Activated CD8-positive, alpha-beta T cell treated with anti-CD3 and anti-CD28 coated beads for 36 hours (primary cell): ENCODE results near the gene FABP6. TPM values are rescaled to one million over a fixed set of nuclear protein-coding genes. Genes with fewer than 3 reads are reported as not detected.
A peak's percentile ranks its signal among the peaks of the same experiment; 100 is the strongest.

Experiments
- ATAC-seq: fragments of 200-7000 bp; cut with Tn5 transposase; one replicate; pipeline ENCODE4 v1.10.0; 2021; ENCODE audit warnings: mild to moderate bottlenecking, moderate library complexity
- CTCF ChIA-PET: fragments of 350-600 bp; sonication (Branson Sonifier 250); formaldehyde crosslinking; loops from one replicate; lab custom pipeline; 2021; ENCODE audit warnings: antibody characterized with exemption; lab: Charles Lee
- POLR2A ChIA-PET: fragments of 350-600 bp; sonication (Branson Sonifier 250); formaldehyde crosslinking; loops from one replicate; lab custom pipeline; 2021; ENCODE audit warnings: antibody characterized with exemption; lab: Charles Lee
- DNase-seq: peaks from one replicate; pipeline ENCODE4 v3.0.0-alpha.2; 2020
- H3K27ac Mint-ChIP-seq: one replicate; pipeline ENCODE4 v1.8.0; 2021; ENCODE audit warnings: mild to moderate bottlenecking, mixed read lengths
- H3K27me3 Mint-ChIP-seq: one replicate; pipeline ENCODE4 v1.8.0; 2021; ENCODE audit warnings: mixed read lengths
- H3K36me3 Mint-ChIP-seq: one replicate; pipeline ENCODE4 v1.8.0; 2021; ENCODE audit warnings: low read depth, mixed read lengths
- H3K4me1 Mint-ChIP-seq: one replicate; pipeline ENCODE4 v1.8.0; 2021; ENCODE audit warnings: low read depth, mixed read lengths
- H3K4me3 Mint-ChIP-seq: one replicate; pipeline ENCODE4 v1.8.0; 2021; ENCODE audit warnings: mild to moderate bottlenecking, moderate library complexity, mixed read lengths
- H3K9me3 Mint-ChIP-seq: one replicate; pipeline ENCODE4 v1.8.0; 2021; ENCODE audit warnings: mixed read lengths
- CTCF ChIP-seq: fragments of 200-600 bp; IDR thresholded peaks from one replicate; pipeline ENCODE4 v1.8.0; 2022; ENCODE audit warnings: antibody characterized with exemption, mild to moderate bottlenecking
- intact Hi-C: fragments of 100-400 bp; cut with micrococcal nuclease; formaldehyde crosslinking; loops from one replicate; pipeline ENCODE4 v1.10.0; 2022
- total RNA-seq, 2 experiments: library from RNA; stranded (reverse); gene quantifications; one replicate each; pipeline ENCODE4 v1.2.3, GENCODE V29; 2021

The FABP6 gene
- total RNA-seq, 2 experiments from 2014 or later: not detected

- ChIA-PET POLR2A (no interaction called here), CTCF (no interaction called here)
- ATAC-seq: no peak
- H3K4me1 Mint-ChIP-seq: no peaks in the 10 kb centered on the region
- H3K9me3 Mint-ChIP-seq: no peaks in the 10 kb centered on the region
- no peaks in the 10 kb centered on the region for H3K36me3 Mint-ChIP-seq
- intact Hi-C loops: no loop called here
- DNase-seq: no peak
- no peak for TF ChIP-seq CTCF
- H3K27me3 Mint-ChIP-seq: no peaks in the 10 kb centered on the region
- no peak overlapping the region for H3K27ac Mint-ChIP-seq
- H3K4me3 Mint-ChIP-seq: no peak overlapping the region
Observed at GRCh38 chr5:160219356-160219755, 9.9 kb upstream of the FABP6 start.

- POLR2A ChIA-PET: no interaction called here
- Mint-ChIP-seq H3K4me3 (no peak overlapping the region), H3K27me3 (no peaks in the 10 kb centered on the region), H3K27ac (no peak overlapping the region), H3K36me3 (no peaks in the 10 kb centered on the region), H3K9me3 (no peaks in the 10 kb centered on the region), H3K4me1 (no peaks in the 10 kb centered on the region)
- ATAC-seq: no peak
- no peak for DNase-seq
- CTCF ChIA-PET: no interaction called here
- intact Hi-C loops: no loop called here
- TF ChIP-seq CTCF: no peak
Observed at GRCh38 chr5:160221082-160221481, 8.2 kb upstream of the FABP6 start.

- intact Hi-C loops: no loop called here
- CTCF ChIA-PET: interaction anchor here (0.6 to 1.5 kb wide), 3 partner anchors 9 to 195 kb away, joined by 3 to 4 read pairs (median 3); no protein-coding TSS in a partner anchor
- Mint-ChIP-seq H3K4me3 (no peak overlapping the region), H3K27ac (no peak overlapping the region), H3K9me3 (no peaks in the 10 kb centered on the region), H3K4me1 (no peaks in the 10 kb centered on the region), H3K27me3 (no peaks in the 10 kb centered on the region), H3K36me3 (no peaks in the 10 kb centered on the region)
- DNase-seq (no peak), ATAC-seq (no peak)
- no peak for TF ChIP-seq CTCF
- POLR2A ChIA-PET: no interaction called here
Observed at GRCh38 chr5:160227012-160227411, 2.3 kb upstream of the FABP6 start.

- POLR2A ChIA-PET: no interaction called here
- ATAC-seq: peak; percentile 51
- TF ChIP-seq CTCF: no peak
Observed at GRCh38 chr5:160230686-160231527, 1.6 kb downstream of the FABP6 start.

GRCh38 chr5:160231783-160232342 is 2.6 kb downstream of the FABP6 start:
- no peaks in the 10 kb centered on the region for H3K27me3 Mint-ChIP-seq
- ChIA-PET POLR2A (no interaction called here), CTCF (no interaction called here)

More at GRCh38 chr5:160230686-160231527, 1.6 kb downstream of the FABP6 start:
- H3K27me3 Mint-ChIP-seq: no peaks in the 10 kb centered on the region
- peak; percentile 10 for DNase-seq
- no peak overlapping the region for H3K4me3 Mint-ChIP-seq
- H3K27ac Mint-ChIP-seq: no peak overlapping the region
- intact Hi-C loops: no loop called here
- CTCF ChIA-PET: interaction anchor here (1.2 kb wide), 1 partner anchor 15 kb away, joined by 3 read pairs; no protein-coding TSS in a partner anchor
- no peaks in the 10 kb centered on the region for H3K4me1 Mint-ChIP-seq
- no peaks in the 10 kb centered on the region for H3K9me3 Mint-ChIP-seq
- H3K36me3 Mint-ChIP-seq: no peaks in the 10 kb centered on the region

More at GRCh38 chr5:160231783-160232342, 2.6 kb downstream of the FABP6 start:
- Mint-ChIP-seq H3K9me3 (no peaks in the 10 kb centered on the region), H3K36me3 (no peaks in the 10 kb centered on the region), H3K4me3 (no peak overlapping the region), H3K27ac (no peak overlapping the region), H3K4me1 (no peaks in the 10 kb centered on the region)
- ATAC-seq (no peak), DNase-seq (no peak)
- intact Hi-C loops: no loop called here
- no peak for TF ChIP-seq CTCF
